ENCODE data around the gene PBX4.

Gene PBX4

DNA sequence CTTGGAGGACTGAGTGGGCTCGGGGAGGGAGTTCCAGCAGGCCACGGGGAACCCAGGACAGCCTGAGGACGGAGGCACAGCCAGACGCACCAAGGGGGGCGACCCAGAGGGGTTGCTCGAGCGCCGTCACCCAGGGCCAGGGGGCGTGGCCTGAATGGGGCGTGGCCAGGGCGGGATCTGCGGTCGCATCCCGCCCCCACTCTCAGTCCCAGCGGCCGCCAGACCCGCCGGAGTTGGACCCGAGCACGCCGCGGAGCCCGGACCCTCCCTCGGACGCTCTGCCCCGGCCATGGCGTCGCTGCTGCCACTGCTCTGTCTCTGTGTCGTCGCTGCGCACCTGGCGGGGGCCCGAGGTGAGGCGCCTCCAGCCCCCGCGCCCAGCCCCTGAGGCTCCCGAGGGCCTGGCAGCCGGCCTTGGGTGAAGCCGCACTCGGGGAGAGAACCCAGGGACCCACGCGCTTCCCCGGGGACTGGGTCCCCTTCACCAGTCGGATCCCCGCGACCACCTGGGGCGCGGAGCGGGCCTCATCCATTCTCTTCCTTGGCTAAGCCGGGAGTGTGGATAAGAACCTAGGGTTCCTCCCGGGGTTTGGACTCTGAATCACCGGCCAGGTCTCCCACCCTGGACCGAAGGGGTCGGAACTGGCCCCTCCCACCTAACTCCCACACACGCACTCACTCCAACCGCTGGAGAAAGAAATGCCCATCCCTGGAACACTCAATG lies 80.3 kb downstream of the PBX4 start, which contains the start of gene CILP2:
CILP2 (plus strand) TSS at position 205 of the 724 bp plus-strand sequence; CDS start at position 290, 85 bp downstream.
- DNase-seq, result no peak

GRCh38 chr19:19537075-19538048 lies 81.1 kb downstream of the PBX4 start:
- DNase-seq, result no peak

- no peak for DNase-seq
Measured at GRCh38 chr19:19535311-19536191, 82.9 kb downstream of the PBX4 start.

- DNase-seq, result no peak
Measured at GRCh38 chr19:19534556-19535265, 83.8 kb downstream of the PBX4 start.

DNA sequence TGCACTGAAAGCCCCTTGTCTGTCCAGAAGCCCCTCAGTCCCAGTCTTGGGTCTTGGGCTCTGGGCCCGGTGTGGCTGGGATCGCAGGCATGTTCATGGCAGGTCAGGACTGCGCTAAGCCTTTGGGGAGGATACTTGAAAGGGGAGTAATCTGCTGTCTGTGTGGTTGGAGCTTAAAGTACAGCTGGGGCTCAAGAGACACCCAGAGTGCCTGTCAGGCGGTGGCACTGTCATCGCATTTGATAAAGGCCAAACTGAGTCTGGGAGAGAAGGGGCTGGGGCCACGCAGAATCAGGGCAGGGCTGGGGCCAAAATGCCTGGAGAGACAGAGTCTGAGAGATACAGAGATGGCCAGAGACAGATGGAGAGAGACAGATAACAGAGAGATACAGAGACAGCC lies 84.6 kb downstream of the PBX4 start:
- DNase-seq, result no peak

DNA sequence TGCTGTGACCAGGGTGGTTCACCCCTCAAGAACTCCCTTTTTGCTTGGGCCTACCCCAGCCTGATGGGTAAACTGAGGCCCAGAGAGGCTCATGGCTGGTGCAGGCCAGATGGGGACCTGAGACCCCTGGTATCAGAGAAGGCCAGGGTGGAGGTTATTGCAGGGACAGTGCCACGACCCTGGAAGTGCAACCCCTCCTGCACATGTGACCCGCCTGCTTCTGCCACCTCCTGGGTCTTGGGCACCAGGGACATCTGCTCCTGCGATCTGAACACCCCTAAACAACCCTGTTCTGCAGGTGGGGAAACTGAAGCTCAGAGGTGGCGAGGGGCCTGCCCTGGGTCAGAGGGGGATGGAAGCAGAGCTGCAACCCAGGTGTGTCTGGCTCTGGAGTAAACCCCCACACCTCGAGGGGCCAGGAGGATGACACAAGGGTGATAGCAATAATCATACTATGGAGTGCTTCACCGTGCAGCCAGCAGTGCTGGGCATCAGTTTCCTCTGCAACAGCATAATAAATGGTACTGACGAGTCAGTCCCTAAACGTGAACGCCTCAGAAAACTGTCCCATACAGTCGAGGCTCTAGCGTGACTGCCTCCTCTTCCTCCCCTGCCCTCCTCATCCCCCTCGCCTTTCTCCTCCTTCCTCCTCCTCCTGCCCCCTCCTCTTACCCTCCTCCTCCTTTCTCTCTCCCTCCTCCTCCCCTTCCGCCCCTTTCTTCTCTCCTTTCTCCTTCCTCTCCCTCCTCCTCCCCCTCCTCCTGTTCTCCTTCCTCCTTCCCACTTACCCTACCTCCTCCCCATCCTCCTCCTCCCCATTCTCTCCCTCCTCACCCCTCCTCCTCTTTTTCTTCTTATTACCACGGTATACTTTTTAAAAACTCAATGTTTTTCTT lies 85.4 kb downstream of the PBX4 start:
- DNase-seq, result no peak

DNA sequence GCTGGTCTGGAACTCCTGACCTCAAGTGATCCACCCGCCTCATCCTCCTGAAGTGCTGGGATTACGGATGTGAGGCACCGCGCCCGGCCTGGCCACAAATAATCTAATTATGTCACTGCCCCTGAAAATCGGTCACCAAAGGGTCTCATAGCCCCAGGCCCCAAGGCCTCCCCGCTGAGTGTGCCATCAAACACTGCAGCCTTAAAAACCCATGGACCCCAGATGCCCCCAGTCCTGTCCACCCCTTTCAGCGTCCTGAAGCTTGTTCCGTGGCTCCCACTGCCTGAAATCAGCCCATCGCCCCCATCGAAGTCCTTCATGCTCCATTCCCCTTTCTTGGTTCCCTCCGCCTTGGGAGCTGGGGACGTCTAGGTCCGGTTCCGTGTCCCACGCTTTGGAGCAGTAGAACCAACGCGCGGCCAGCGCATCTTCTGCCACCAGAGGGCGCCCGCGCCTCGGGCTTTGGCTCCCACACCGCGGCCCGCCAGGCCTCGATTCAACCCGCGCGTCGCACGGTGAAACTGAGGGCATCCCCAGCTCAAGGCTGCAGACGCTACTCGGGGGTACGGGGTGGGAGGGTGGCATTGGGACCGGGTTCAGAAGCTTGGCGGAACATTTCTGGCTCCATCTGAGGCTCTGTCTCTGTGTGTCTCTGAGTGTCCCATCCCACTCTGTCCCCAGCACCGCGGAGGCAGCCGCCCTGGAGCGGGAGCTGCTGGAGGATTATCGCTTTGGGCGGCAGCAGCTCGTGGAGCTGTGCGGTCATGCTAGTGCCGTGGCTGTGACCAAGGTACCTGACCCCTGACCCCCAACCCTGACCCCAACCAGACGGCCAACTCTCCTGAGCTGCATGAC lies 86.3 kb downstream of the PBX4 start:
- peak; percentile 79 for DNase-seq

DNA sequence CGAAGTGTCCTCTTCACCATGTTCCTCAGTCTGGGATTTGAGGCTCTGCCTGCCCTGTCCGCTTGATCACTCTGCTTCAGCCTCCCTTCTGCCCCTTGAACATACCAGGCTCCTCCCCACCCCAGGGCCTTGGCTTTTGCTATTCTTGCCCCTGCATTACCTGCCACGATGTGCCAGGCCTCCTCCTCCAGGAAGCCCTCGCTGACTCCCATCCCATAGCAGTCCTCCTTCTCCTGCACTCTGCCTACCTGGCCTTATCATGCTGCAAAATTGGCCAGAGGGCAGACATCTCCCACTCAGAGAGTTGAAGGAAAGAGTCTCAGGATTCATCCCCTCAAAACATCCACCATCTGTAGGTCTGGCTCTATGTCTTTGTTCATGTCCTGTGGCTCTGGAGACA lies 87.6 kb downstream of the PBX4 start:
- DNase-seq, result no peak

- DNase-seq, result no peak
Measured at GRCh38 chr19:19530423-19530804, 88.1 kb downstream of the PBX4 start.

GRCh38 chr19:19529783-19530422 lies 88.6 kb downstream of the PBX4 start:
- no peak for DNase-seq

DNA sequence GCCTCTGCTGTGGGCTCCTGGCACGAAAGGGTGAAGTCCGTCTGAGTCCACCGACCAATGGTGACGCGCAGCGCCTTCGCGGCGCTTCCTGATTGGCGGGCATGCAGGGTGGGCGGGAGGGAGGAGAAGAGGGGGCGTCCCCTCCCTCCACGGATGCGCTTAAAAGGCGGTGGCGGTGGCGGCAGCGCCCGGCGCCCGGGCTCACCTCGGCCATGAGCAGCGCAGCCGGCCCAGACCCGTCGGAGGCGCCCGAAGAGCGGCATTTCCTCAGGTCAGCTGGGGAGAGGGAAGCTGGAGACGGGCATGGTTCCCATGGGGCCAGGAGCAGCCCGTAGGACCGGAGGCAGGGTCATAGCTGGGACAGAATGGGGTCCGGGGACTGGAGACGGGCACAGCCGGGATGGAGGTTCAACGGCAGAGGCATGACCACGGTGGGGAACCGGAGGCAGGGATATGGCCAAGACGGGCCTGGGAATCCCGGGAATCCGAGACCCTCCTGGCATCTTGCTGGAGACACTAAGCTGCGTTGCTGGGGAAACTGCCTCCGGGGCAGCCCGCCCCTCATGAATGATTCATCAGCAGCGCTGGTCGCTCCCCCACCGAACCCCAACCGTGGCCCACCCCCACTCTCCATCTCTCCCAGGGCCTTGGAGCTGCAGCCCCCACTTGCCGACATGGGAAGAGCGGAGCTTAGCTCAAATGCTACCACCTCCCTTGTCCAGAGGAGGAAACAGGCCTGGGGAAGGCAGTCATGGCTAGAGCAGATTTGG lies 89.6 kb downstream of the PBX4 start, which contains the start of gene YJEFN3:
YJEFN3 (plus strand) TSS at position 191 of the 770 bp plus-strand sequence; CDS start at position 213, 22 bp downstream.
- DNase-seq, result no peak

- DNase-seq, result no peak
Measured at GRCh38 chr19:19527674-19528625, 90.5 kb downstream of the PBX4 start.

GRCh38 chr19:19527371-19527656 lies 91.2 kb downstream of the PBX4 start:
- no peak for DNase-seq

DNA sequence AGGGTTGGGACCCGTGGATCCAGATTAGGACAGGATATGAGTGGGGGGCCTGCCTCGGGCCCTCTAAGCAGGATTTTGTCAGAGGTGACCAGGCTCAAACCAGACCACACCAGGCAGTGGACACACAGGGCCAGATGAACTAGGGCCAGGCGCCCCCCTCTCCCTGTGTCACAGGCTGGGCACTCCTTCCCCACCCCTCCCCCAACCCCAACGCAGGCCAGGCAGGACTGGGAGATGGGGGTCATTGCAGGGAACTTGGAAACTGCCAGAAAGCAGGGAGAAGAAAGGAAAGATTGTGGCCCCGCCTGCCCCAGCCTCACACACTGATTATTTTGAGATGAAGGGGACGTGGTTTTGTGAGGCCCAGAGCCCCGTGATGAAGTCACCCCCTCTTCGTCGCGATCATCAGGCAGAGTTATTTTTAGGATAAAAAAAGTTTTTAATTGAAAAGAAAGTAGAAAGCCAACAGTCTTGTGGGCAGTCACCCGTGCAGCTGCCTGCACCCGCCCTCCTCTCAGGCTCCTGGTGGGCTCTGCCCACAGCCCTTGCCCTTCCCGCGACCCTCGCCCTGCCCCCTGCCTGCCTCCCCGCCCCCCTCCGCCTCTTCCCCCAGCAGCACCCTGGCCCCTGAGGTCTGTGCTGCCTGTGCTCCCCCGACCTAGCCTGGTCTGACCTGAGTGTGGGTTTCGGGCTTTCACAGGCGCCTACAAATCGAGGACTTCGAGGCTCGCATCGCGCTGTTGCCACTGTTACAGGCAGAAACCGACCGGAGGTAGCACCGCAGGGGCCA lies 91.7 kb downstream of the PBX4 start:
- no peak for DNase-seq

DNA sequence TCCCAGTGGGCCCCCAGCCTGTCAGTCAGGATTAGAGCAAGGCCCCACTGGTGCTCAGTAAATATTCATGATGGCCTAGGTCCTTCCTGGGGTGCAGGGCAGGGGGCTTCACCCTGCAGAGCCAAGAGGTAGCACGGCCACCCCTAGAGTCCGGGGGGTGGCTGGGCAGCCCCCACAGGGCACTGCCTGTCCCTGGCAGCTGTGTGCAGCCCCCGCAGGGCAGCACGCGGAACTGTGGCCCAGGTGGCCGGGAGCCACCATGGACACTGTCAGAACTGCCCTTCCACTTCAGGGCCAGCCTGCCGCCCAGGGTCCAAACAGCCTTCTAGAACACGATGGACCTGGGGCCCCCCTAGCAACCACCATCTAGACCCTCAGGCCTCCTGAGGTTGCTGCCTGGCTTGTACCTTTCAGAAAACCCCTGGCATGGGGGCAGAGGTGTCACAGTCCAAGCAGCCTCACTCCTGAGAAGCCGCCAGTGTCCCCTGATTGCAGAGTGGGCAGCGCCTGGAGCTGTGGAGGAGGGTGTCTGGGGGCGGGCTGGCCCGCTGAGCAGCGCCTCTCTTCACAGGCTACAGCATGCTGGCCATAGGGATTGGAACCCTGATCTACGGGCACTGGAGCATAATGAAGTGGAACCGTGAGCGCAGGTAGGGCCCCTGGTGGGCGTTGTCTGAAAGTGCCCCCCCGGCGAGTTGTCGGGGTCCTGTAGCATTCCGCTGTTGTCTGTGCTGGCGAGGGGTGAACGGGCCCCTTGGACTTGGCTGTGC lies 92.7 kb downstream of the PBX4 start:
- no peak for DNase-seq

DNA sequence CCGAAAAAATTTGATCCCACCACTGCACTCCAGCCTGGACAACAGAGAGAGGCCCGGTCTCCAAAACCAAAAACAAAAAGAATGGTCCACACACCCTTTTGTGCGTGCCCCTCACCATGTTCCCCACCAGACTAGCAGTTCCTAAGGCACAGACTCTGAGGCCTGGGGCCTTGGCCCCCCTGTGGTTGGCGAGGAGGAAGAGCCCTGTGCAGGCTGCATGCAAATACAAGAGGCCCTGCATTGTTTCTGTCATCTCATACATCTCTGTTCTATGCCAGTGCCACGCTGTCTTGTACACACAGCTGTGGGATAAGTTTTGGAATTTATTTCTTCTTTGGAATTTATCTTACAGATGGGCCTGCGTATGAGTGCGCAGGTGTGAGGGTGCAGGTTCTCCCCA lies 94.4 kb downstream of the PBX4 start:
- no peak for DNase-seq

All from activated effector memory CD4-positive, alpha-beta T cell treated with Interleukin-2 at 50 U/mL for 16 hours (primary cell).